Amygdala (tissue), 56 donors: ENCODE results near the gene GABBR2.

Experiments used
- DNase-seq, 56 donors: peaks; one replicate each; lab custom pipeline; 2025; lab: John Stamatoyannopoulos, UW

GABBR2 gene

DNA sequence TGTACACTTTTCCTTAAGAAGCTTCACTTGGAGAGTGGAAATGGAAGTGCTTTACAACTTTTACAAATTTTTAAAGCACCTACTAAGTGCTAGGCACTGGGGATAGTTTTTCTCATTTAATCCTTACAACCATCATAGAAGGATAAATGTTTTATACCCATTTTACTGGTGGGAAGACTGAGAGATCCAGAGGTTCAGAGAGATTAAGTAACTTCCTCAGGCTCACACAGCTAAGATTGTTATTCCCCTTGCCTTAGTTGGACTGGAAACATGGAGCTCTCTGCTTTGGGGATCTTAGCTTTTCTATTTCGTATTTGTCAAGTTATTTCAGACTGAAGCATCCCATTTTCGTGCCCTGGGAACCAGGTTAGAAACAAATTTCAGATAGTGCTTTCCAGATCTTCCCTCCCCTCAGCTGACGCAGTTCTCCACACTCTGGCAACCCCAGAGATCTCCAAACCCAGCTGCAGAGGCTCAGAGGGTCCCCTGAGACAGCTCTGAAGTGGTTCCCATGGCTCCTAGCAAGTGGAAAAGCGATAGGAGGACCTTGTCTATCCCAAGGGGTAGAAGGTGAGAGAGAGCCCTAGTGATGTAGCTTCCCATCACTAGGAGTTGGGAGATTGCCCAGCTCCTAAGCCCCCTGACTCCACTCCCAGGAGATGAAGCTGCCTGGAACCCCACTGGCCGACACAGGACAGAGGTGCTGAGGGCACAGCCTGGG, 16.2 kb upstream of the GABBR2 start:
- no peak for DNase-seq

DNA sequence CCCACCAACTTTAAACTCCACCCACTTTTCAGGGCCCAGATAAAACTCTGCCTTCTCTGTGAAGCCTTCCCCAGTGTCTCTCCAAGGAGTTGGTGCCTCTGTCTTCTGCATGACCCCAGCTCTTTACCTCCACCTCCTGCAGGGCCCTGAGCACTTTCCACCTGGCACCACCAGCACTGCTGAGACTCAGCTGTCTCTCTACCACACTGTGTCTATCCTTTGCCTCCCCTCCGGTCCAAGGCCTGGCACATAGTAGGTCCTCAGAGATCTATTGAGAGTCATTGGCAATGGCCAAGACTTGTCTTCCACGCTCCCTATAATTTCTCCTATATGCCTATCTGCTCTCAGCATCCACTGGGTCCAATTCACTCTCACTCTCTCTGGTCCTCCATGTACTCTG, 12.9 kb upstream of the GABBR2 start:
- DNase-seq, result no peak

- DNase-seq, result no peak
These were observed 11.7 kb upstream of the GABBR2 start for GRCh38 chr9:98720402-98720801.

DNA sequence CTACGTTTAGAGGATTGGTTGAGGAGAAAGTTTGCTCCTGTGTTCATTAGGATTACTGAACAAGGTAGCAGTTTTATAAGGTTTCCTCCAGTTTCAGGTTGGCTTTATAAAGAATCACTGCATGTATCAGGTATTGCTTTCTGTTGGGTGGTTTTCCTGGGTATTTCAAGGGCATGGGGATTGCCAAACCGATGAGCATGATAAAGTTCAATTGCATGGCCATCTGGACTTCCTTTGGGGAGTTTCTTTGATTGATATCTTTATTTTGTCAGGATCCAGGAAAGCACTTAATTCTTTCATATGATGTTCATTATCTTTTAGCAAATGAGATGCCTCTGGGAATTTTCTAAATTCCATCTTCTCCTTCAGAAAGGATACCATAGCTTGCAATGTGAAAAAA, 10.3 kb upstream of the GABBR2 start:
- DNase-seq, result no peak

GRCh38 chr9:98714833-98715232, 6.1 kb upstream of the GABBR2 start:
- no peak for DNase-seq

DNA sequence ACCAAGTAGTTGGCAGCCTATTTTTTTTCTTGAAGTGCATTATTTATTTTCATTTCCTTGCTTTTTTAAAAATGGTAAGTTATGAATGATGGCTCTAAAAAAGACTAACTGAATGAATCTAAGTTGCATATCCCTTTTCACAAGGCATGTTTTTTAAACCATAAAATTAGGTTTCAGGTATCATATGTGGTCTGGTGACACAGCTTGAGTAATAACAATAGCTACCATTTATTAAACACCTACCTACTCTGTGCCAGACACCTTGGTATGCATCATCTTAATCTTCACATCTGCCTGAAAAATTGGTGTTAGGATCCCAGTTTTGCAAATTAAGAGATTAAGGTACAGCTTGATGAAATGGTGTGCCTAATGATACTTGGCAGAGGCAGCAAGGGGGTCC, 4.3 kb upstream of the GABBR2 start:
- DNase-seq, result no peak

DNA sequence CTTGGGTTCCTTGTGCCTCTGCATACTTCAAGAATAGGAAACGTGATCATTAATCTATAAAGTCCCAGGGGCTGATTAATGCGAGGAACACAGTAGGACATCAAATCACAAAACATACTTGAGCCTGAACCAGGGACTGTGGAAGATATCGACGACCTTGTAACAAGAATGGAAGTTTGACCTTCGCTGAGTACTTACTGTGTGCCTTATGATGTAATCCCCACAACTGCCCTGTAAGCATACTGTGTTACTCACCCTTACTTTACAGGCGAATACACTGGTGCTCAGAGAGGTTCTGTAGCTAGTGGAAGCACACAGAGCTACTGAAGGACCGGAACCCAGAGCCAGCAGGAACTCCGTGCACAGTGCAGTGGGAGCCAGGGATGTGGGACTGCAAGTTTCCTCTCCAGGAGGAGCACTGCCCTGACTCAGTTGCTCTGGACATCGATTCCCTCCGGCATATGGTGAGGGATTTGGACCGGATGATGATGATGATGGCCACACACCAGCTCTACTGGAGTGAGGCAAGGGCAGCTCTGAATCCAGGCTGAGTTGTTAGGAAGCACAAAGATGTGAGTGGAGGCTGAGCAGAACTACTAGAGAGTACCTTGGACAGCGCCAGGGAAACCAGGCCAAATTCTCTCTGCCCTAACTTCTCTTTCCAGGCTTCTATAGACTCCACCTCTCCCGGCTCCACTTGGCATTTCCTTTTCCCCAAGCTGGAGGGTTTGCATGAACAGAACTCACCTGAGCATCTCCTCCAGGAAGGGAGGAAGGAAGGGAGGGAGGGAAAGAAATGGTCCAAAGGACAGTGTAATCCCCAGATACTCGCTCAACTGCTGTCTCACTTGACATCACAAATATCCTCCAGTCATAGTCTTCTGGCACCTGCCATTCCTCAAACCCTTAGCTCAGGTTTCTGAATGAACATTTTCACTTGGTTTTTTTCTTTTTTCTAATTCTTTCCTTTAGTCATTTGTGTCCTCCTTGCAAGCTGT, 1.5 kb upstream of the GABBR2 start:
- no peak for DNase-seq

DNA sequence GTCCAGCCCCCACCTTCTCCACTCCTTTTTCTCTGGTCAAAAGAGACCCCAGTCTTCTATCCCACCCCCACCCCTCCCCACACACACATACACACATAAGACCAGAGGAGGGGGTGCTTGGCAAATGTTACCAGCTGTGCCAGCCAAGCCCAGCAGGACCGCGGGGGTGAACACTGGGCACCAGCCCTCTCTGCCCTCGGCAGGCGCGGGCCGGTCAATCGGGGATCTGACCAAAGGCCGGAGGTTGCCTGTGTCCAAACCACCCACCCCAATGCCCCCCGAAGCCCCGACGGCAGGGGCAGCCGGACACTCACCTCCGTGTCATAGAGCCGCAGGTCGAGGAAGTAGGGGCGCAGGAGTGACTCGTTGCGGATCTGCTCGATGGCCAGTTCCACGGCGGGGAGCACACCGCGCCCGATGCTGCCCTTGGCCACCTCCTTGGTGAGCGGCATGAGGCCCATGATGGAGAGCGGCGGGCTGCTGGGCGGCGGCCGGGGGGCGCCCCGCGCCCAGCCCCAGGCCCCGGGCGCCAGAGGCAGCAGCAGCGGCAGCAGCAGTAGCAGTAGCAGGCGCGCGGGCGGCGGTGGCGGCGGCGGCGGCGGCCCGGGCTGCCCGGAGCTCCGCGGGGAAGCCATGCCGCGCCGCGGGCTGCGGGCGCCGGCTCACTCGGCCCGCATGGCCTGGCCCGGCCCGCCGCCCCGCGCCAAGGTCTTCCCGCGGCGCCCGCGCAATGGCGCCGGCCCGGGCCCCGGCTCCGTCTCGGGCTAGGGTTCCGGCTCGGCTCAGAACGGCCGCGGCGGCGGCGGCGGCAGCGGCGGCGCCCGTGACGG, 417 bp downstream of the GABBR2 start:
- DNase-seq, result peak in 1 of 56 donors; percentile 22

DNA sequence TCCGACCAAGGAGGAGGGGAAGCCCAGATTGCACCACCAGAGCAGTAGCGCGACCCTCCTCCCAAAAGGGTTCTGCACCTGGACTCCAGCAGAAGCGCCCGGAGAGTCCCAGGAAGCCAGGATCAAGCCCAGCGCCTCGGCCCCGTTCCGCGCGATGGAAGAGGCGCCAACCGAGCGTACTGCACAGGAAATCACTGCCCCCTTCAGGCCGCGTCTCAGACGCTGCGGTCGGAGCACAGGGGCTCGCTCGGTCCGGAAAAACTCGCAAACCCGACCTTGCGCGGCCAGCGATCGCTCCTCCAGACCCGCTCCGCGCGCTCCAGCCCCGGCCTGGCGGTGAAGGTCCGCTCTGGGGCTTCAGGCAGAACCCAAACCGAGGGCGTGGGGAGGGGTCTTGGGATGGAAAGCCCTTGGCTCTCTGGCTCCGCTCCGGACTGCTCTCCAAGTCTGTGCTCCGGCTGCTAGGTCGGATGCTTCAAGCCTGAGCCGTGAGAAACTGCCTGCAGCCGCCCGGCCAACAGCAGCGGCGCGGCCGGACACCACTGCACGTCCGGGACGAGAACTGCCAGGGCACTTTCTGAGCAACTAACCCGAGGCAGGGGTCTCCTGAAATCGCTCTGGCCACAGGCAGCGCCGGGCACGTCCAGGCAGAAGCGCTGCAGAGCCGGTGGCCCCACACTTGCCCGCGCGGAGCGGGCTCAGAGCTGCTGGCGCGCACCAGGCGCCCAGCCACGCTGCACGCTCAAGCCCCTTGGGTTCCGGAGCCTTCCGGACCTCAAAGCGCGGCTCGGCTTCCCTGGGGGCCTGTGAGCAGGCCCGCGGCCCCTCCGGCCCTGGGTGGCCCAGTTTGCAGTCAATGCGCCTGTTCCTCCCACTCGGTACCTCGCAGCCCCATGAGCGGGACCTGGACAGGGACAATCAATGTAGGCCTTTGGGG, 1.3 kb downstream of the GABBR2 start:
- peak in 33 of 56 donors; percentile 7 to 63 (median 36) for DNase-seq

DNA sequence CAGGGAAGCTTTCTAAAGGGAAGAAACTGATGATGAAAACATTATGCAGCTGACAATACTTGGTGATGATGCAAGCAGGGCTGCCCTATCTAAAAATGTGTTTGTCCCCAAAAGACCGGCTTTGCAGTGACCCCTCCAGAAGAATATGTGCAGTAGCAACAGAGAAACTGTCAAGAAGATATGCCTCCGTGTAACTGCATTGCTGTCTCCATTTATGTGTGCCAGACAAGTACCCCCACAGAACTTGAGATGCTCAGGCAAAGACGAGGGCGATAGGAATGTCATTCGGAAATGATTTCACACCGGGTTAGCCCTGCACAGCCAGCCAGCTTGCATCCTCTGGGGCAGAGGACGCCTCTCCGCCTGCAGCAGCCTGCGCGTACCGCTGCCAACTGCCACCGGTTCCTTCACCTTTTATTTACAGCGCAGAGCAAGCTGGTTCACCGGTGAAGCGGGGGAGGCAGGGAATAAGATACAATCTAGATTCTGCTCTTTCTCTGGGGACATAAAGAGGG, 2.0 kb downstream of the GABBR2 start:
- DNase-seq, result peak in 8 of 56 donors; percentile 14 to 65 (median 43)

DNA sequence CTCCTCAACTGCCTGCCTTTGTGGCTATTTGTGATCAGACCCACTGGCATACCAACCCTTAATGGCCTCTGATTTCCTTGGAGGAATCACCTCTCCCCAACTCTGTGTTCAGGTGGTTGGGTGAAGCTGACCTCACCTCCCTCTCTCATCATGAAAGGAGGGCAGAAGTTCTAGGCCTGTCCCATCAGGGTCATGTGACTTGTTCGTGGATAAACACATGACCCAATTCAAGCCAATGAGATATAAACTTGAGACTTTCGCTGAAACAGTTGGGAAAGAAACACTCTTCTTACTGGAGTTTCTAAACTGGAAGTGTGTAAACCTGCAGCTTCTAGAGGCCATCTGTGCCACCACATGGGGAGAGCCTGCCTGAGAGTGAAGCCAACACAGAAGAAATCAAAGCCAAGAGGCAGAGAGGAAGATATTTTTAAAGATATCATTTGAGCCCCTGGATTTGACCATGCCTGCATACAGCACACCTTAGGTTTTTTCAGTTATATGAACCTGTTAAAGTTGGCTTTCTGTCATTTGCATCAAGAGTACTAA, 5.8 kb downstream of the GABBR2 start:
- no peak for DNase-seq

DNA sequence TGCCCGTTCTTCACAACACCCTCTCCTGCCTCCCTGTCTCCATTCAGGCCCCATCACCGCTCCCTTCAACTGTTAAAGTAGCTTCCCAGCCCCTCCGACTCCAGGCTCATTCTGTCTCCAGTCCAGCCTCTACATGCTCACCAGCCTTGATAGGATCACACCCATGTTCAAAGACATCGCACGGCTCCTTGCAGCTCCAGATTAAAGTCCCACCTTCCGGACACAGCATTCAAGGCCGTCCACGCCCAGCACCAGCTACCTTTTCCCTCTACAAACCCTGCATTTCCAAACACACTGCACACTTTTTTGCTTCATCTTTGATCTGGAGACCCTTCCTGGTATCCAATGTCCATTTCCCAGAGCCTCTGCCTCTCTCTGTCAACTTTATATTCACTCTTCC, 6.4 kb downstream of the GABBR2 start:
- DNase-seq, result no peak

GRCh38 chr9:98701576-98701975, 7.2 kb downstream of the GABBR2 start:
- DNase-seq, result no peak

DNA sequence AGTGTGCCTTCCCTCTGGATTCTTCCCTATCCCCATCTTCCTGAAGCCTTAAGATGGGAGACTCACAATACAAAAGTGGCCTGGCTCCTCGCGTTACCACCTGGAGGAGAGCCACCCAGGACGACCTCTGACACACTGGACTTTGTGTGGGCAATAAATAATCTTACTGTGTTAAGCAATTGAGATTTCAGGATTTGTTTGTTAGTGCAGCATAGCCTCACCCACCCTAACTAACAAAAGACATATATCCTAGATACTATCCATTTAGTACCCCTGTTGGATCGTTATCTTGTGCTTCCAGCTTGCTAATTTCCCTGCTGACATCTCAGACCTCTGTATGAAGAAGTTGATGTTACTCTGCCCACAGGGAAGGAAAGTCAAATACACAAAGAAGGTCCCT, 7.9 kb downstream of the GABBR2 start:
- no peak for DNase-seq

- DNase-seq, result no peak
These were observed 9.9 kb downstream of the GABBR2 start for GRCh38 chr9:98698856-98699255.

DNA sequence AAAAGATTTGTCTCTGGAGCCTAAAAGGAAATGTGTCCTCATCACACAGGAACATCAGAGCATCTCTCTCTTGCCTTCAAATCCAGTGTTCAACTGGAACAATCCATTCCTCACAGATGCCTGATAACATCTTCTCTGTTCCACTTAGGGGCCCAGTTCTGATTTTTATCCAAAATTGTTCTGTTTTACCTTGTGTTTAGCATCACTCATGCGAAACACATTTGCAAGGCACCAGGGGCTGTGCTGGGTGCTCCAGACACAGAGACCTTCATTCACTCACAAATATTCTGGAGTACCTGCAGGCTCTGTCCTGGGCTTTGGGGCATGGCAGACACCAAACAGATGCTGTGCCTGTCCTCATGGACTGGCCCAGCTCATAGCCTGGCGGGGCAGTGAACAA, 13.8 kb downstream of the GABBR2 start:
- no peak for DNase-seq

DNA sequence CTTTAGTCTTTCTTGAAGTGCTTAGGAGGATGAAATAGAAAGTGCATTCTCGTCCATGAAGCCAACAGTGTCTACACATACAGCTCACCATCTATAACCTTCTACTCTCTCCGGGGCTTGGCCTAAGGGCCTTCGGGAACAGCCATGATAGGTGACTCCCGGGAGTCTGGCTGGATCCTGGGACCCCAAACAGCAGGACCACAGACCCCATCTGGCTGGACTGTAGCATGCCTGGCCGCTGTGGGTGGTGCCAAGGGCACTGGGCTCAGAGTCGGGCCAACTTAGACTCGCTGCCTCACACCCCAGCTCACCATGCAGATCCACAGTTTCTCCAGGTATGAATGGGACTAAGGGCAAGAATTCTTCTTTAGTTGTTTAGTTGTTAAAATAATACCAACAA, 16.3 kb downstream of the GABBR2 start:
- no peak for DNase-seq

GRCh38 chr9:98691890-98692289, 16.8 kb downstream of the GABBR2 start:
- DNase-seq, result no peak

- no peak for DNase-seq
These were observed 18.0 kb downstream of the GABBR2 start for GRCh38 chr9:98690686-98691085.
